ENCODE data around the gene IL11. TPM values are rescaled to one million over a fixed set of nuclear protein-coding genes. Genes with fewer than 3 reads are reported as not detected.

The IL11 gene
- total and polyA plus RNA-seq, 4 experiments from 2014 or later = 0.32 to 0.47 TPM; not detected in 2

GRCh38 chr19:55382013-55382412 is 11.8 kb upstream of the IL11 start:
- Mint-ChIP-seq H3K9me3 (peaks cover 0 to 9% (median 0%) of the 10 kb centered on the region in 8 donors), H3K27ac (peak overlapping the region in 3 of 7 donors; percentile 55 to 66 (median 62)), H3K36me3 (peaks cover 10 to 21% of the 10 kb centered on the region in 2 donors), H3K4me1 (peaks cover 18 to 51% (median 31%) of the 10 kb centered on the region in 4 donors), H3K27me3 (no peaks in the 10 kb centered on the region), H3K4me3 (peak overlapping the region in 7 of 8 donors; percentile 44 to 89 (median 71))
- H3K9me3 ChIP-seq (ENCODE audit: control insufficient read depth in 1 of 2, low read length in 2 of 2) = no peaks in the 10 kb centered on the region
- peaks cover 3% of the 10 kb centered on the region for H3K36me3 ChIP-seq (ENCODE audit: insufficient read depth, low read length)
- POLR2A ChIA-PET (ENCODE audit: partially characterized antibody) = no interaction called here
- H3K4me1 ChIP-seq (ENCODE audit: insufficient read depth, low read length) = peaks cover 29% of the 10 kb centered on the region
- no peak overlapping the region for H3K4me3 ChIP-seq (ENCODE audit: low read length in 2 of 2)
- peak in 1 of 5 donors; percentile 9 for DNase-seq
- CTCF ChIA-PET (ENCODE audit: partially characterized antibody) = interaction anchor here (3.0 kb wide), 1 partner anchor 44 kb away, joined by 23 read pairs; the partner anchor contains the start of gene KMT5C
- no peak overlapping the region for H3K27ac ChIP-seq (ENCODE audit: low read depth, low read length)
- intact Hi-C loops (cut with micrococcal nuclease) = loop anchor here (10.0 kb wide), 1 partner anchor 243 kb away; the partner anchor contains the start of gene ZNF784
- H3K27me3 ChIP-seq (ENCODE audit: insufficient read depth, low read length) = no peaks in the 10 kb centered on the region

- DNase-seq = peak in 1 of 5 donors; percentile 23
- no peaks in the 10 kb centered on the region for H3K27me3 ChIP-seq (ENCODE audit: insufficient read depth, low read length)
- no peaks in the 10 kb centered on the region for H3K9me3 ChIP-seq (ENCODE audit: control insufficient read depth in 1 of 2, low read length in 2 of 2)
- ChIA-PET CTCF (ENCODE audit: partially characterized antibody) (interaction anchor here (1.1 to 1.5 kb wide), 2 partner anchors 77 to 78 kb away, joined by 3 to 4 read pairs; no protein-coding TSS in a partner anchor), POLR2A (ENCODE audit: partially characterized antibody) (interaction anchor here (1.0 kb wide), 1 partner anchor 27 kb away, joined by 3 read pairs; no protein-coding TSS in a partner anchor)
- no peak overlapping the region for H3K27ac ChIP-seq (ENCODE audit: low read depth, low read length)
- H3K4me1 Mint-ChIP-seq = peaks cover 8 to 23% (median 15%) of the 10 kb centered on the region in 4 donors
- no peak overlapping the region for H3K4me3 Mint-ChIP-seq
- peaks cover 13% of the 10 kb centered on the region for H3K4me1 ChIP-seq (ENCODE audit: insufficient read depth, low read length)
- H3K36me3 Mint-ChIP-seq = peaks cover 0 to 2% of the 10 kb centered on the region in 2 donors
- H3K9me3 Mint-ChIP-seq = no peaks in the 10 kb centered on the region
- no peak overlapping the region for H3K27ac Mint-ChIP-seq
- intact Hi-C loops (cut with micrococcal nuclease) = no loop called here
- no peaks in the 10 kb centered on the region for H3K36me3 ChIP-seq (ENCODE audit: insufficient read depth, low read length)
- no peak overlapping the region for H3K4me3 ChIP-seq (ENCODE audit: low read length in 2 of 2)
- H3K27me3 Mint-ChIP-seq = peaks cover 2 to 3% of the 10 kb centered on the region in 2 donors
Observed at GRCh38 chr19:55379174-55379573, 8.9 kb upstream of the IL11 start.

- Histone ChIP-seq H3K27ac (ENCODE audit: low read depth, low read length) (no peak overlapping the region), H3K4me3 (ENCODE audit: low read length in 2 of 2) (no peak overlapping the region), H3K36me3 (ENCODE audit: insufficient read depth, low read length) (no peaks in the 10 kb centered on the region), H3K4me1 (ENCODE audit: insufficient read depth, low read length) (peaks cover 3% of the 10 kb centered on the region), H3K9me3 (ENCODE audit: control insufficient read depth in 1 of 2, low read length in 2 of 2) (no peaks in the 10 kb centered on the region), H3K27me3 (ENCODE audit: insufficient read depth, low read length) (no peaks in the 10 kb centered on the region)
- intact Hi-C loops (cut with micrococcal nuclease) = no loop called here
- H3K4me1 Mint-ChIP-seq = peaks cover 6 to 17% (median 14%) of the 10 kb centered on the region in 4 donors
- peak in 1 of 5 donors; percentile 22 for DNase-seq
- CTCF ChIA-PET (ENCODE audit: partially characterized antibody) = no interaction called here
- peaks cover 6 to 8% of the 10 kb centered on the region in 2 donors for H3K27me3 Mint-ChIP-seq
- no peaks in the 10 kb centered on the region for H3K9me3 Mint-ChIP-seq
- no peak overlapping the region for H3K27ac Mint-ChIP-seq
- peaks cover 0 to 2% of the 10 kb centered on the region in 2 donors for H3K36me3 Mint-ChIP-seq
- POLR2A ChIA-PET (ENCODE audit: partially characterized antibody) = no interaction called here
- H3K4me3 Mint-ChIP-seq = no peak overlapping the region
Observed at GRCh38 chr19:55377356-55378131, 7.3 kb upstream of the IL11 start.

- ChIA-PET CTCF (ENCODE audit: partially characterized antibody) (no interaction called here), POLR2A (ENCODE audit: partially characterized antibody) (interaction anchor here (1.0 to 1.4 kb wide), 2 partner anchors 13 to 31 kb away, joined by 3 read pairs; partner anchors contain the start of gene UBE2S)
- Histone ChIP-seq H3K27me3 (ENCODE audit: insufficient read depth, low read length) (peaks cover 5% of the 10 kb centered on the region), H3K4me1 (ENCODE audit: insufficient read depth, low read length) (no peaks in the 10 kb centered on the region), H3K27ac (ENCODE audit: low read depth, low read length) (no peak within 1 kb of the TSS), H3K9me3 (ENCODE audit: control insufficient read depth in 1 of 2, low read length in 2 of 2) (no peaks in the 10 kb centered on the region), H3K4me3 (ENCODE audit: low read length in 2 of 2) (no peak within 1 kb of the TSS), H3K36me3 (ENCODE audit: insufficient read depth, low read length) (no peaks in the 10 kb centered on the region)
- Mint-ChIP-seq H3K4me3 (no peak within 1 kb of the TSS), H3K9me3 (no peaks in the 10 kb centered on the region), H3K36me3 (no peaks in the 10 kb centered on the region), H3K27ac (peak within 1 kb of the TSS in 1 of 7 donors; percentile 61), H3K4me1 (peaks cover 1 to 10% (median 5%) of the 10 kb centered on the region in 4 donors), H3K27me3 (peaks cover 16% of the 10 kb centered on the region in 2 donors)
- DNase-seq = no peak
- intact Hi-C loops (cut with micrococcal nuclease) = no loop called here
Observed at GRCh38 chr19:55376241-55376933, 6.1 kb upstream of the IL11 start, which contains the start of gene TMEM190. TMEM190 (plus strand) TSS chr19:55376826; CDS start chr19:55376854, 28 bp downstream.

- ChIA-PET CTCF (ENCODE audit: partially characterized antibody) (no interaction called here), POLR2A (ENCODE audit: partially characterized antibody) (interaction anchor here (2.5 kb wide), 1 partner anchor 35 kb away, joined by 8 read pairs; the partner anchor contains the start of gene KMT5C)
- H3K9me3 ChIP-seq (ENCODE audit: control insufficient read depth in 1 of 2, low read length in 2 of 2) = no peaks in the 10 kb centered on the region
- H3K27ac ChIP-seq (ENCODE audit: low read depth, low read length) = no peak overlapping the region
- intact Hi-C loops (cut with micrococcal nuclease) = no loop called here
- peaks cover 26% of the 10 kb centered on the region in 2 donors for H3K27me3 Mint-ChIP-seq
- H3K4me3 ChIP-seq (ENCODE audit: low read length in 2 of 2) = no peak overlapping the region
- H3K4me1 ChIP-seq (ENCODE audit: insufficient read depth, low read length) = peaks cover 7% of the 10 kb centered on the region
- H3K27ac Mint-ChIP-seq = no peak overlapping the region
- H3K4me3 Mint-ChIP-seq = no peak overlapping the region
- H3K36me3 ChIP-seq (ENCODE audit: insufficient read depth, low read length) = no peaks in the 10 kb centered on the region
- peaks cover 0 to 4% (median 0%) of the 10 kb centered on the region in 8 donors for H3K9me3 Mint-ChIP-seq
- peak in 1 of 5 donors; percentile 19 for DNase-seq
- H3K4me1 Mint-ChIP-seq = peaks cover 6 to 13% (median 9%) of the 10 kb centered on the region in 4 donors
- H3K36me3 Mint-ChIP-seq = no peaks in the 10 kb centered on the region
- peaks cover 16% of the 10 kb centered on the region for H3K27me3 ChIP-seq (ENCODE audit: insufficient read depth, low read length)
Observed at GRCh38 chr19:55373993-55374757, 3.9 kb upstream of the IL11 start.

GRCh38 chr19:55373306-55373992 is 3.2 kb upstream of the IL11 start:
- Histone ChIP-seq H3K27me3 (ENCODE audit: insufficient read depth, low read length) (peaks cover 22% of the 10 kb centered on the region), H3K27ac (ENCODE audit: low read depth, low read length) (no peak overlapping the region), H3K9me3 (ENCODE audit: control insufficient read depth in 1 of 2, low read length in 2 of 2) (no peaks in the 10 kb centered on the region), H3K4me3 (ENCODE audit: low read length in 2 of 2) (no peak overlapping the region), H3K4me1 (ENCODE audit: insufficient read depth, low read length) (peaks cover 7% of the 10 kb centered on the region), H3K36me3 (ENCODE audit: insufficient read depth, low read length) (no peaks in the 10 kb centered on the region)
- Mint-ChIP-seq H3K4me3 (no peak overlapping the region), H3K9me3 (peaks cover 0 to 4% (median 0%) of the 10 kb centered on the region in 8 donors), H3K4me1 (peaks cover 6 to 13% (median 9%) of the 10 kb centered on the region in 4 donors), H3K36me3 (no peaks in the 10 kb centered on the region), H3K27ac (no peak overlapping the region), H3K27me3 (peaks cover 26 to 28% of the 10 kb centered on the region in 2 donors)
- peak in 1 of 5 donors; percentile 28 for DNase-seq
- POLR2A ChIA-PET (ENCODE audit: partially characterized antibody) = interaction anchor here (2.5 kb wide), 1 partner anchor 35 kb away, joined by 8 read pairs; the partner anchor contains the start of gene KMT5C
- intact Hi-C loops (cut with micrococcal nuclease) = no loop called here
- CTCF ChIA-PET (ENCODE audit: partially characterized antibody) = no interaction called here
